ENCODE data around the gene IGSF21. TPM values are rescaled to one million over a fixed set of nuclear protein-coding genes. Genes with fewer than 3 reads are reported as not detected.

IGSF21 gene
- total and polyA plus RNA-seq, 10 of the 15 experiments (the other 5 are each of a cell fraction or from before 2014, with no cell fraction given), result 0.03 to 0.49 TPM; not detected in 8

DNA sequence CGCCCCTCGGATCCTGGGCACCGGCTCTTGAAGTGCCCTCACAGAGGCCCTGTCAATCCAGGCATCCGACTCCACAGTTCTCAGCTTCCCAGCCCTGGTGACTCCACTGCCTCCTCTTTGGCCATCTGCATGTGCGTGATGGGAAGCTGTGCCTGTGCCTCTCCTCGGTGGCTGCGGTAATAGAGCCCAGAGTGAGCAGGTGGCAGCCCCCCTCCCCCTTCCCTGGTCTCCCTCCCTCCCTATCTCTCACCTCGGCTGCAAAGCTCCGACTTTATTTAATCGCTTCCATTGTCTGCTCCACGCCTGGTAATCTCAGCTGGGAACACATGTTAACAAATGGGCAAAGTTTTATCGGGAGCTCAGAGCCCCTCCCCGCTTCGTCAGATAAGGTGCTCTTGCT, 91.9 kb downstream of the IGSF21 start:
- DNase-seq (ENCODE audit: low read depth, low spot score) (no peak), ATAC-seq (no peak), FAIRE-seq (no peak)
- no peaks in the 10 kb centered on the region for H4K20me1 ChIP-seq (ENCODE audit: control insufficient read depth, insufficient read depth)
- 18% methylated on average over 14 of the region's 14 CpGs for WGBS (ENCODE audit: insufficient coverage, insufficient replicate concordance, low lambda C conversion rate, missing lambda C conversion rate)
- H3K4me3 ChIP-seq, result no peak overlapping the region
- no peak overlapping the region for H3K27ac ChIP-seq (ENCODE audit: control insufficient read depth, insufficient read depth)
- ChIA-PET CTCF (no interaction called here), POLR2A (no interaction called here), SMC1A (ENCODE audit: uncharacterized antibody, unreplicated experiment) (no interaction called here), RAD21 (ENCODE audit: unreplicated experiment) (no interaction called here)
- in situ Hi-C loops (cut with MboI), result no loop called here
- TF ChIP-seq MYC (IDR thresholded peaks at IDR 0.05; ENCODE audit: insufficient read depth, insufficient read length, insufficient replicate concordance, low read length, severe bottlenecking) (no peak), TARDBP (IDR thresholded peaks at IDR 0.05; ENCODE audit: borderline replicate concordance) (no peak), SMAD5 (IDR thresholded peaks at IDR 0.05; ENCODE audit: low read depth) (no peak), KLF5 (IDR thresholded peaks at IDR 0.05; ENCODE audit: partially characterized antibody) (no peak), MEF2A (IDR thresholded peaks at IDR 0.05; ENCODE audit: insufficient read depth, low read depth, low read length) (no peak), SPI1 (IDR thresholded peaks at IDR 0.05; ENCODE audit: borderline replicate concordance, insufficient read depth, low read depth, low read length) (no peak), EP300 (IDR thresholded peaks at IDR 0.05; ENCODE audit: borderline replicate concordance in 1 of 2, control insufficient read depth in 1 of 2, low read depth in 2 of 2, low read length in 2 of 2) (no peak), NRF1 (conservative IDR thresholded peaks at IDR 0.05; ENCODE audit: low read depth, low read length) (no peak), DPF2 (IDR thresholded peaks at IDR 0.05) (no peak), BHLHE40 (IDR thresholded peaks at IDR 0.05; ENCODE audit: borderline replicate concordance in 1 of 2, low read depth in 2 of 2, low read length in 1 of 2) (no peak), RELA (IDR thresholded peaks at IDR 0.05; ENCODE audit: borderline replicate concordance, partially characterized antibody) (no peak), ZNF207 (IDR thresholded peaks at IDR 0.05; ENCODE audit: borderline replicate concordance) (no peak), PML (IDR thresholded peaks at IDR 0.05; ENCODE audit: low read length) (no peak)
- TF ChIP-seq, protein P1, sequence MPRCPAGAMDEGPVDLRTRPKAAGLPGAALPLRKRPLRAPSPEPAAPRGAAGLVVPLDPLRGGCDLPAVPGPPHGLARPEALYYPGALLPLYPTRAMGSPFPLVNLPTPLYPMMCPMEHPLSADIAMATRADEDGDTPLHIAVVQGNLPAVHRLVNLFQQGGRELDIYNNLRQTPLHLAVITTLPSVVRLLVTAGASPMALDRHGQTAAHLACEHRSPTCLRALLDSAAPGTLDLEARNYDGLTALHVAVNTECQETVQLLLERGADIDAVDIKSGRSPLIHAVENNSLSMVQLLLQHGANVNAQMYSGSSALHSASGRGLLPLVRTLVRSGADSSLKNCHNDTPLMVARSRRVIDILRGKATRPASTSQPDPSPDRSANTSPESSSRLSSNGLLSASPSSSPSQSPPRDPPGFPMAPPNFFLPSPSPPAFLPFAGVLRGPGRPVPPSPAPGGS (IDR thresholded peaks at IDR 0.05; ENCODE audit: borderline replicate concordance, insufficient read depth, low read depth, low read length, poor library complexity, severe bottlenecking), result no peak
- TF ChIP-seq, protein P2, sequence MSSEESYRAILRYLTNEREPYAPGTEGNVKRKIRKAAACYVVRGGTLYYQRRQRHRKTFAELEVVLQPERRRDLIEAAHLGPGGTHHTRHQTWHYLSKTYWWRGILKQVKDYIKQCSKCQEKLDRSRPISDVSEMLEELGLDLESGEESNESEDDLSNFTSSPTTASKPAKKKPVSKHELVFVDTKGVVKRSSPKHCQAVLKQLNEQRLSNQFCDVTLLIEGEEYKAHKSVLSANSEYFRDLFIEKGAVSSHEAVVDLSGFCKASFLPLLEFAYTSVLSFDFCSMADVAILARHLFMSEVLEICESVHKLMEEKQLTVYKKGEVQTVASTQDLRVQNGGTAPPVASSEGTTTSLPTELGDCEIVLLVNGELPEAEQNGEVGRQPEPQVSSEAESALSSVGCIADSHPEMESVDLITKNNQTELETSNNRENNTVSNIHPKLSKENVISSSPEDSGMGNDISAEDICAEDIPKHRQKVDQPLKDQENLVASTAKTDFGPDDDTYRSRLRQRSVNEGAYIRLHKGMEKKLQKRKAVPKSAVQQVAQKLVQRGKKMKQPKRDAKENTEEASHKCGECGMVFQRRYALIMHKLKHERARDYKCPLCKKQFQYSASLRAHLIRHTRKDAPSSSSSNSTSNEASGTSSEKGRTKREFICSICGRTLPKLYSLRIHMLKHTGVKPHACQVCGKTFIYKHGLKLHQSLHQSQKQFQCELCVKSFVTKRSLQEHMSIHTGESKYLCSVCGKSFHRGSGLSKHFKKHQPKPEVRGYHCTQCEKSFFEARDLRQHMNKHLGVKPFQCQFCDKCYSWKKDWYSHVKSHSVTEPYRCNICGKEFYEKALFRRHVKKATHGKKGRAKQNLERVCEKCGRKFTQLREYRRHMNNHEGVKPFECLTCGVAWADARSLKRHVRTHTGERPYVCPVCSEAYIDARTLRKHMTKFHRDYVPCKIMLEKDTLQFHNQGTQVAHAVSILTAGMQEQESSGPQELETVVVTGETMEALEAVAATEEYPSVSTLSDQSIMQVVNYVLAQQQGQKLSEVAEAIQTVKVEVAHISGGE (CRISPR knock-in tag; IDR thresholded peaks at IDR 0.05), result no peak
- no peaks in the 10 kb centered on the region for H3K79me2 ChIP-seq (ENCODE audit: control insufficient read depth, insufficient read depth, low read length)
- H3K9me3 ChIP-seq (replicated peaks; ENCODE audit: control insufficient read depth, insufficient read depth, low read length), result no peaks in the 10 kb centered on the region; the same call in 2 of the 3 replicates
- H2AFZ ChIP-seq (ENCODE audit: control insufficient read depth, low read depth, low read length), result no peak overlapping the region
- intact Hi-C loops (cut with micrococcal nuclease; ENCODE audit: unreplicated experiment), result no loop called here
- no peak overlapping the region for H3K9ac ChIP-seq (ENCODE audit: control insufficient read depth, insufficient read depth, low read length)
- no peak overlapping the region for H3K4me2 ChIP-seq (ENCODE audit: control insufficient read depth, insufficient read depth)
- peaks cover 2 to 4% of the 10 kb centered on the region in 2 experiments; a peak in 2 of 4 replicates for H3K27me3 ChIP-seq (replicated peaks in 1 of 2; ENCODE audit: control insufficient read depth in 2 of 2, insufficient read depth in 2 of 2, low read length in 1 of 2)
- H3K4me1 ChIP-seq (ENCODE audit: control insufficient read depth, insufficient read depth, low read length), result no peaks in the 10 kb centered on the region
- BruUV-seq (replicated peaks), result no TSS peak
- no peaks in the 10 kb centered on the region for H3K36me3 ChIP-seq (ENCODE audit: control insufficient read depth in 2 of 2, insufficient read depth in 2 of 2, low read length in 1 of 2)

Data from GM12878 (cell line).